Mesendoderm (in vitro differentiated cells): ENCODE results near the gene PTPRU.

Experiments
- DNase-seq: peaks from one replicate; pipeline ENCODE4 v3.0.0; 2013
- H2AK5ac ChIP-seq: 2 replicates; pipeline ENCODE4 v1.6.1; 2013; ENCODE audit warnings: low read length, inconsistent platforms
- H2BK120ac ChIP-seq: 2 replicates; pipeline ENCODE4 v1.6.1; 2013; ENCODE audit warnings: low read depth, mild to moderate bottlenecking, low read length, moderate library complexity, mixed read lengths
- H2BK15ac ChIP-seq: replicated peaks from 2 replicates; pipeline ENCODE4 v1.6.1; 2013; ENCODE audit warnings: low read depth, mild to moderate bottlenecking, moderate library complexity
- H2BK5ac ChIP-seq: 2 replicates; pipeline ENCODE4 v1.6.1; 2013; ENCODE audit warnings: low read length, inconsistent platforms
- H3K18ac ChIP-seq: 2 replicates; pipeline ENCODE4 v1.6.1; 2013; ENCODE audit warnings: mild to moderate bottlenecking, low read length, mixed read lengths
- H3K23ac ChIP-seq: one replicate; pipeline ENCODE4 v1.6.1; 2013; ENCODE audit warnings: low read length
- H3K27ac ChIP-seq: 2 replicates; pipeline ENCODE4 v1.5.1; 2013; ENCODE audit warnings: low read depth, mild to moderate bottlenecking, inconsistent platforms, low read length, moderate library complexity
- H3K27me3 ChIP-seq: 2 replicates; pipeline ENCODE4 v1.6.1; 2013; ENCODE audit warnings: low read length, control low read depth, mild to moderate bottlenecking, inconsistent platforms; ENCODE audit not compliant: insufficient read depth, poor library complexity
- H3K36me3 ChIP-seq: 2 replicates; pipeline ENCODE4 v1.6.1; 2013; ENCODE audit warnings: low read length, inconsistent platforms; ENCODE audit not compliant: control insufficient read depth, insufficient read depth
- H3K4ac ChIP-seq: one replicate; pipeline ENCODE4 v1.6.1; 2013; ENCODE audit warnings: low read depth, mild to moderate bottlenecking, low read length, moderate library complexity
- H3K4me1 ChIP-seq: 2 replicates; pipeline ENCODE4 v1.6.1; 2013; ENCODE audit warnings: low read depth, low read length, inconsistent platforms; ENCODE audit not compliant: control insufficient read depth
- H3K4me2 ChIP-seq: 2 replicates; pipeline ENCODE4 v1.6.1; 2013; ENCODE audit warnings: low read length
- H3K4me3 ChIP-seq: 2 replicates; pipeline ENCODE4 v1.5.1; 2013; ENCODE audit warnings: mild to moderate bottlenecking, low read length
- H3K56ac ChIP-seq: one replicate; pipeline ENCODE4 v1.6.1; 2013; ENCODE audit warnings: low read length
- H3K79me1 ChIP-seq: 2 replicates; pipeline ENCODE4 v1.6.1; 2013; ENCODE audit warnings: low read length, inconsistent platforms
- H3K79me2 ChIP-seq: 2 replicates; pipeline ENCODE4 v1.6.1; 2013; ENCODE audit warnings: mild to moderate bottlenecking, low read length; ENCODE audit not compliant: control insufficient read depth, insufficient read depth
- H3K9ac ChIP-seq: 2 replicates; pipeline ENCODE4 v1.6.1; 2013; ENCODE audit warnings: low read length, inconsistent platforms
- H4K5ac ChIP-seq: one replicate; pipeline ENCODE4 v1.6.1; 2013; ENCODE audit warnings: low read length
- H4K8ac ChIP-seq: one replicate; pipeline ENCODE4 v1.6.1; 2013; ENCODE audit warnings: low read depth, mild to moderate bottlenecking, control low read depth, low read length, moderate library complexity
- WGBS: extraction: QIAGEN DNeasy Blood & Tissue Kit; methylation state at CpG from one replicate; pipeline ENCODE4 v1.1.7; 2013; ENCODE audit warnings: low lambda C conversion rate, missing lambda C conversion rate; ENCODE audit not compliant: insufficient coverage; ENCODE audit errors: extremely low coverage; 5-methylcytosine and 5-hydroxymethylcytosine counted together

Gene PTPRU

DNA sequence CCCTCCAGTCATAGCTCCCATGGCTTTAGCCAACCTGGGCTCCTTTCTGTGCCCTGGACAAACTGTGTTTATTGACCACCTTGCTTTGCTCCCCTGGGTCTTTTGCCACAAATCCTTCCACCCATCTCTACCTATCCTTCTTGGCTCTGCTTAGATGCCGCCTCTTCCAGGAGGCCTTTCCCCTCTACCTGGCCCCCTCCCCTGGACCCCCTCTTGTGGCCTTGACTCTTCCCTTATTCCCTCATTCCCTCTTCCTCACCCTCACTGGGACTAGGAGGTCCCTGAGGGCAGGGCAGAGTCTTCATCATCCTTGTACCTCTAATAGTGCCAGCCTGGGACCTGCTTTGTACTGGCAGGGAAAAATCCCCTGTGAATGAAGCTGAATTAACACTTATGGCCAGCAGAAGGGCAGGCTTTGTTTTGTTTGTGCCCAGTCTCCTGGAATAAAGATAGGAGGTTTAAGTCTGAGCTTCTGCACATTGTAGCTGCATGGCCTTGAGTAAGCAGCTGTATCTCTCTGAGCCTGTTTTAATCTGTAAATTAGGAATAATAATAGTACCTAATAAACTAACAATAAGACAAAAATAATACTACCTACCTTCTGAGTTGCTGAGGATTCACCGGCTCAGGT lies 13.7 kb downstream of the PTPRU start:
- Histone ChIP-seq H3K4me2 (no peak overlapping the region), H2BK15ac (no peak overlapping the region), H3K27me3 (no peaks in the 10 kb centered on the region), H2AK5ac (peak overlapping the region; percentile 92), H4K8ac (no peak overlapping the region), H3K79me1 (peaks cover 38% of the 10 kb centered on the region), H3K4ac (peak overlapping the region; percentile 96), H3K9ac (peak overlapping the region; percentile 65), H3K4me3 (no peak overlapping the region), H4K5ac (no peak overlapping the region), H3K56ac (peak overlapping the region; percentile 94), H3K36me3 (no peaks in the 10 kb centered on the region), H3K18ac (peak overlapping the region; percentile 71), H3K23ac (no peak overlapping the region), H2BK5ac (peak overlapping the region; percentile 100), H2BK120ac (peak overlapping the region; percentile 74), H3K4me1 (peaks cover 32% of the 10 kb centered on the region), H3K79me2 (peaks cover 58% of the 10 kb centered on the region), H3K27ac (peak overlapping the region; percentile 86)
- WGBS: no CpG with 5 or more reads among the region's 2 CpGs
- no peak for DNase-seq

DNA sequence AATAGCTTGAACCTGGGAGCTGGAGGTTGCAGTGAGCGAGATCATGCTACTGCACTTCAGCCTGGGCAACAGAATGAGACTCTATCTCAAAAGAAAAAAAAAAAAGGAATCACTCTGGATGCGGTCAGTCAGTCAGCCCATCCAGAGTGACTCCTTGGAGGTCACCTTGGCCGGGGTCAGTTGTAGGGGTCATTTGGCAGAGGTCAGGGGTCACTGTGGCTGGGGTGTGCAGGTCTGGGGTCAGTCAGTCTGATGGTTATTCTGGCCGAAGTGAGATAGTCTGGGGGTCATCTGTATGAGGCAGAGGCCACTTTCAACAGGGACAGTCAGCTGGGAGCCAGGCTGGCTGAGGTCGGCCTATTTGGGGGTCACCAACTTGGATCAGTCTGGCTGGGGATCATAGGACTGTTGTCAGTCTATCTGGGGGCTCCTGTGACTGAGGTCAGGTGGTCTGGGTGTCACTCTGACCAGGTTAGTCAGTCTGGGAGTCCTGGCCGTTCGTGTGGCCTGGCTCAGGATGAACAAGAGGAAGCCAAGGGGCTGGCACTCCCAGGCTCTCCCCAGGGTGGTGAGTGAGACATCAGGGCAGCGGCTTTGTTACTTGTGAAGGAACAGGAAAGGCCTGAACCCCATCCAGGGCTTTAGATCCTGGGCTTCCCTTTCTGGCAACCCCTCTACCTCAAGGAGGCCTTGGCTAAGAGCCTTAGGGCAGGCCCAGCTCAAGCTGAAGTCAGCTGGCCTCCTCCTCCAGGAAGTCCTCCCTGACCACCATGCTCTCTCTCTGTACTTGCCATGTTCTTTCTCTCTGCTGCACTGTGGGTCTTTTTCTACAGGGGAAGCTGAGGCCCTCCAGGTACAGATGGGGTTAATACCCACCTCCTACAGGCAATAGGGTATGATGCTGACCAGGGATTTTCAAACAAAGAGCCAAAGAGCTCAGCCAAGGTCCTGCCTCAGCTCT lies 15.1 kb downstream of the PTPRU start:
- Histone ChIP-seq H3K4me1 (peaks cover 33% of the 10 kb centered on the region), H2BK15ac (peak overlapping the region; percentile 46), H3K79me2 (peaks cover 45% of the 10 kb centered on the region), H4K8ac (no peak overlapping the region), H2AK5ac (peak overlapping the region; percentile 53), H3K4ac (peak overlapping the region; percentile 25), H3K27me3 (no peaks in the 10 kb centered on the region), H3K23ac (no peak overlapping the region), H3K18ac (peak overlapping the region; percentile 51), H3K4me3 (no peak overlapping the region), H4K5ac (no peak overlapping the region), H3K36me3 (no peaks in the 10 kb centered on the region), H3K9ac (no peak overlapping the region), H2BK120ac (peak overlapping the region; percentile 37), H3K27ac (no peak overlapping the region), H3K4me2 (no peak overlapping the region), H3K79me1 (peaks cover 33% of the 10 kb centered on the region), H3K56ac (peak overlapping the region; percentile 94), H2BK5ac (peak overlapping the region; percentile 76)
- WGBS: no CpG with 5 or more reads among the region's 8 CpGs
- DNase-seq: no peak

DNA sequence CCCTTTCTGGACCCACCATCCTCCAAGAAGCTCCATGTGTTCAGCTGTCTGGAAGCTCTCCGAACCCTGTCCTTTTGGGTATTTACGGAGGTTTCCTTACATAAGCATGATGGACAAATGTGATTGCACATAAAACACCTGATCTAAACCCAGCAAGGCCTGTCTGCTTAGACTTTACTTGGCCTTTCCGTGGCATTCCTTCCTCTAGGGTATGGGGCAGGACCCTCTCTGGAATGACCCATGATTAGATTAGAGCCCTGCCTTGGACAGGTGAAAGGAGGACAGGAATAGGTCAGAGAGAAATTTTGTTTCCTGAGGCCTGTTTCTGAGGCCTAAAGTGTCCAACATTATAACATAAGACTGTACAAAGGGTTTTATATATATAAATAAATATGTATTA lies 16.9 kb downstream of the PTPRU start:
- H2BK120ac ChIP-seq: no peak overlapping the region
- no peak overlapping the region for H3K23ac ChIP-seq
- H3K9ac ChIP-seq: no peak overlapping the region
- DNase-seq: peak; percentile 57
- no peak overlapping the region for H3K4me2 ChIP-seq
- H3K56ac ChIP-seq: no peak overlapping the region
- H4K5ac ChIP-seq: no peak overlapping the region
- no peak overlapping the region for H4K8ac ChIP-seq
- no peak overlapping the region for H3K4ac ChIP-seq
- H3K27ac ChIP-seq: no peak overlapping the region
- H2AK5ac ChIP-seq: no peak overlapping the region
- peaks cover 41% of the 10 kb centered on the region for H3K4me1 ChIP-seq
- no peak overlapping the region for H3K4me3 ChIP-seq
- no peak overlapping the region for H2BK15ac ChIP-seq
- peaks cover 19% of the 10 kb centered on the region for H3K79me1 ChIP-seq
- WGBS: no CpG with 5 or more reads among the region's 3 CpGs
- no peak overlapping the region for H2BK5ac ChIP-seq
- no peak overlapping the region for H3K18ac ChIP-seq
- H3K79me2 ChIP-seq: peaks cover 30% of the 10 kb centered on the region
- no peaks in the 10 kb centered on the region for H3K36me3 ChIP-seq
- H3K27me3 ChIP-seq: no peaks in the 10 kb centered on the region

DNA sequence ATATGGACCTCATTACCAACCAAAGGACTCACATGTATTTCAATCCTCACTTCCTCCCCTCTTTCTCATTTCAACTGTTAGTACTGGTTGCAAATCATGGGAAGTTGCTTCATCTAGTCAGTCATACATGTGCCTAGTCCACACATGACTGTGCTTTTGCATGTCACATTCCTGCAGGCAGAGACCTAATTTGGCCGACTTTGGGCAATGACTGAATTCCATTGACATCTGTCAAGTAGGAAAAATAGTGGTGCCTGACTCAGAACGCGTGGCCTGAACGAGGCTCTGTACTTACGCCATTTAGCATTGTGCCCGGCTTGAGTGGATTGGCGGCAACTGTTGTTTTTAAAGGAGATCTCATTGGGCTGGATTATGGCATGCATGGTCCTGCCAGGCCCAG lies 18.0 kb downstream of the PTPRU start:
- no peaks in the 10 kb centered on the region for H3K27me3 ChIP-seq
- no peak overlapping the region for H3K4me2 ChIP-seq
- peaks cover 23% of the 10 kb centered on the region for H3K79me2 ChIP-seq
- H2BK15ac ChIP-seq: no peak overlapping the region
- H3K9ac ChIP-seq: no peak overlapping the region
- no peak overlapping the region for H3K27ac ChIP-seq
- H4K5ac ChIP-seq: no peak overlapping the region
- no peak overlapping the region for H2AK5ac ChIP-seq
- no peak overlapping the region for H2BK120ac ChIP-seq
- H3K4me3 ChIP-seq: no peak overlapping the region
- peaks cover 16% of the 10 kb centered on the region for H3K79me1 ChIP-seq
- H3K18ac ChIP-seq: no peak overlapping the region
- WGBS: no CpG with 5 or more reads among the region's 7 CpGs
- peaks cover 40% of the 10 kb centered on the region for H3K4me1 ChIP-seq
- no peak overlapping the region for H3K23ac ChIP-seq
- H4K8ac ChIP-seq: no peak overlapping the region
- no peaks in the 10 kb centered on the region for H3K36me3 ChIP-seq
- peak overlapping the region; percentile 20 for H3K4ac ChIP-seq
- peak overlapping the region; percentile 8 for H3K56ac ChIP-seq
- H2BK5ac ChIP-seq: no peak overlapping the region
- no peak for DNase-seq

- Histone ChIP-seq H3K79me2 (peaks cover 21% of the 10 kb centered on the region), H3K4ac (no peak overlapping the region), H2BK5ac (no peak overlapping the region), H2BK15ac (no peak overlapping the region), H3K79me1 (peaks cover 16% of the 10 kb centered on the region), H3K4me2 (no peak overlapping the region), H3K36me3 (no peaks in the 10 kb centered on the region), H3K27me3 (no peaks in the 10 kb centered on the region), H3K18ac (no peak overlapping the region), H3K9ac (no peak overlapping the region), H3K23ac (peak overlapping the region; percentile 34), H4K8ac (no peak overlapping the region), H4K5ac (no peak overlapping the region), H3K4me3 (no peak overlapping the region), H2AK5ac (no peak overlapping the region), H3K56ac (peak overlapping the region; percentile 26), H2BK120ac (no peak overlapping the region), H3K27ac (no peak overlapping the region), H3K4me1 (peaks cover 31% of the 10 kb centered on the region)
- DNase-seq: no peak
- no CpG with 5 or more reads among the region's 10 CpGs for WGBS
These were observed 18.9 kb downstream of the PTPRU start for GRCh38 chr1:29255134-29255666.
